Common myeloid progenitor, CD34-positive (primary cell): ENCODE results near the gene BRF1.

Experiments
- CTCF ChIA-PET: fragments of 350-600 bp; sonication (Branson Sonifier 250); formaldehyde crosslinking; loops from one replicate; lab custom pipeline; 2021; ENCODE audit warnings: antibody characterized with exemption; lab: Charles Lee
- POLR2A ChIA-PET: fragments of 350-600 bp; sonication (Branson Sonifier 250); formaldehyde crosslinking; loops from one replicate; lab custom pipeline; 2021; ENCODE audit warnings: antibody characterized with exemption; lab: Charles Lee
- DNase-seq, 3 donors: peaks; one replicate each; pipeline versions ENCODE4 v3.0.0 to v3.0.0-alpha.2; 2013
- H3K27ac ChIP-seq, 2 experiments: 1 replicate in 1 of 2; 2 replicates in 1 of 2; pipeline ENCODE4 v1.7.0; 2013; ENCODE audit warnings: inconsistent platforms in 2 of 2, low read length in 2 of 2, mild to moderate bottlenecking in 2 of 2, low read depth in 1 of 2, moderate library complexity in 1 of 2; ENCODE audit not compliant: severe bottlenecking in 2 of 2, insufficient read depth in 1 of 2, poor library complexity in 1 of 2
- H3K27me3 ChIP-seq, 5 experiments: replicated peaks in 2 of 5; 1 replicate in 3 of 5; 2 replicates in 2 of 5; pipeline versions ENCODE4 v1.6.1 to v1.7.0; 2013; ENCODE audit warnings: low read length in 4 of 5, mild to moderate bottlenecking in 2 of 5, moderate library complexity in 2 of 5, inconsistent platforms in 1 of 5; ENCODE audit not compliant: insufficient read depth in 5 of 5, control insufficient read depth in 4 of 5
- H3K36me3 ChIP-seq, 4 experiments: 1 replicate in 2 of 4; 2 replicates in 2 of 4; pipeline versions ENCODE4 v1.6.1 to v1.7.0; 2013; ENCODE audit warnings: low read length in 3 of 4, control low read depth in 1 of 4, mild to moderate bottlenecking in 1 of 4; ENCODE audit not compliant: control insufficient read depth in 4 of 4, insufficient read depth in 4 of 4
- H3K4me1 ChIP-seq, 4 experiments: 1 replicate in 3 of 4; 2 replicates in 1 of 4; pipeline versions ENCODE4 v1.6.1 to v1.7.1; 2013; ENCODE audit warnings: low read length in 3 of 4, mild to moderate bottlenecking in 3 of 4, control low read depth in 1 of 4, inconsistent platforms in 1 of 4, moderate library complexity in 1 of 4; ENCODE audit not compliant: control insufficient read depth in 4 of 4, insufficient read depth in 4 of 4; ENCODE audit errors: control extremely low read depth in 1 of 4
- H3K4me3 ChIP-seq, 7 experiments: 1 replicate in 4 of 7; 2 replicates in 3 of 7; pipeline versions ENCODE4 v1.5.1 to v1.7.0; 2013; ENCODE audit warnings: mild to moderate bottlenecking in 7 of 7, low read length in 6 of 7, moderate library complexity in 6 of 7, inconsistent platforms in 2 of 7, low read depth in 2 of 7, control low read depth in 1 of 7; ENCODE audit not compliant: insufficient read depth in 4 of 7, control insufficient read depth in 1 of 7; ENCODE audit errors: extremely low read depth in 1 of 7
- H3K9me3 ChIP-seq, 5 experiments: 1 replicate in 4 of 5; 2 replicates in 1 of 5; pipeline versions ENCODE4 v1.6.1 to v1.7.1; 2013; ENCODE audit warnings: low read length in 4 of 5, mild to moderate bottlenecking in 2 of 5, inconsistent platforms in 1 of 5, low read depth in 1 of 5, moderate library complexity in 1 of 5; ENCODE audit not compliant: control insufficient read depth in 4 of 5, insufficient read depth in 2 of 5; ENCODE audit errors: control extremely low read depth in 1 of 5
- WGBS: methylation state at CpG from one replicate; pipeline ENCODE4 v1.1.5; 2013; ENCODE audit not compliant: insufficient coverage; 5-methylcytosine and 5-hydroxymethylcytosine counted together

The BRF1 gene

DNA sequence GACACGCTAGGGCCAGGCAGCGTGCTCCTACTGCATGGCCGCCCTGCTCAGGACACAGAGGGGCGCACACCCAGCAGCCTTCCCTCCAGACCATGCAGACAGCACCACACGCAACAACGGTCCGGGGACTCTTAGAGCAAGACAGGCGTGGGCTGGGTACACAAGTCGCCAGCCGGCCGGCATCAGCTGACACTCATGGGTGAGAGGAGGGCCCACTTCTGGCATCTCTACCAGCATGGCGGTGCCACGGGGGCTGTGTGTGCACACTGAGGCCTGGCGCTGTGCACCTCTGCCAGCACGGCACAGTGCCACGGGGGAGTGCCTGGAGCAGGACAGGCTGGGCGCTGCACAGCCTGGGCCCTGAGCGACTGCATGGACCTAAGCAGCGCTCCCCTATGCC, 59.2 kb downstream of the BRF1 start:
- Histone ChIP-seq H3K9me3 (no peaks in the 10 kb centered on the region), H3K27me3 (no peaks in the 10 kb centered on the region), H3K4me1 (no peaks in the 10 kb centered on the region), H3K36me3 (peaks cover 0 to 37% (median 24%) of the 10 kb centered on the region in 4 experiments), H3K27ac (no peak overlapping the region), H3K4me3 (no peak overlapping the region)
- ChIA-PET CTCF (no interaction called here), POLR2A (no interaction called here)
- no peak for DNase-seq
- 92% methylated on average over 17 of the region's 19 CpGs for WGBS

DNA sequence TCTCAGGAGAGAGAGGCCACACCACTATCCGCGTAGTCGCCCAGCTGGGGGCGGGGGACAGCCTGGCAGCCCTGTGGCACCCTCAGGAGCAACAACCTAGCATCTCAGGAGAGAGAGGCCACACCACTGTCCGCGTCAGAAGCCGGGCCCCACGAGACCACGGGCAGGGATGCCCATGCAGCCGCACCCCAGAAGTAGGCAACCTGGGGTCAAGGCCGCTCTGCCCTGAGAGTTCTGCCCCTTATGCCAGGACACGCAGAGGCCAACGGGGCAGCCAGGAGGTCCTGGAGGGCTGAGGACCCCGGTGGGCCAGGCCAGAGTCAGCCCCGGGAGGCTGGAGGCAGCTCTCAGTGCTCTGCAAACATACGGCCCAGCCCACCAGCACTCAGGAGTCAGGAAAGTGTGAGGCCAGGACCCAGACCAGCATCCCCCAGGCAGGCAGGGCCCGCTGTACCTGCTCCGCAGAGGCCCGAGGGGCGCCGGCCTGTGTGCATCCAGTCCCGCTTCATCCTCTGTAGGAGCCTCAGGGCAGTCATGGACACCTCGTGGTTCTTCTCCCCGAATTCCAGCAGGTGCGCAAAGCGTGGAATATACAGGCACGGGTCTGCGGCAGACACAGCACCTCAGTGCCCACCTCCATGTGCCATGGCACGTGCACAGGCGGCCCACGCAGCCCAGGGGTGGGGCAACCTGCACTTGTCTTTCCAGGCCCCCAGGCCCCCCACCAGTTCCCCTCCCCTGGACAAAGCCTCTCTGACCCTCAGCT, 59.8 kb downstream of the BRF1 start:
- 96% methylated on average over 24 of the region's 31 CpGs for WGBS
- ChIA-PET CTCF (no interaction called here), POLR2A (no interaction called here)
- H3K4me3 ChIP-seq, result no peak overlapping the region
- peaks cover 0 to 33% (median 24%) of the 10 kb centered on the region in 4 experiments for H3K36me3 ChIP-seq
- no peaks in the 10 kb centered on the region for H3K27me3 ChIP-seq
- H3K9me3 ChIP-seq, result no peaks in the 10 kb centered on the region
- no peaks in the 10 kb centered on the region for H3K4me1 ChIP-seq
- no peak overlapping the region for H3K27ac ChIP-seq
- no peak for DNase-seq

DNA sequence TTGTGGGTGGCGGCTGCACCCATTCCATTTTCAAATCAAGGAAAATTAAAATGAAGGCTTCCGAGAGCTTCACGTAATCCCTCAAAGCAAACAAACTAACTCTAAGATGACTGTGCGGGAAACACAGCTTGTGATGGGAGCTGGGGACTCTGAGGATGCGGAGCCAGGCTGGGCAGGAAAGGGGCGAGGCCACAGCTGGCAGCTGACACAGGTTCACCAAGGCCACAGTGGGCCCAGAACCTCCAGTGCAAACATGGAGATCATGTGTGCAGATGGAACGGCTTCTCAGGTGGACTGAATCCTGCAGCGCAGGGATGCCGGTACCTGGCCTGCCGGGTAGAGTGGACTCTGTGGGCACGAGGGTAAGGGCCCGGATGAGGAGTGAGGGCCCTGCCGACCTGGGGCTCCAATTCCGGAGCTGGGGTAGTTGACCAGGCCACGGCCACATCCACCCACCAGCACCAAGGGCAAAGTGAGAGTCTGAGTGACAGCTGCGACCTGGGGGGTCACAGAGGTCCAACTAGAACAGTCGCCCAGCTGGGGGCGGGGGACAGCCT, 71.6 kb downstream of the BRF1 start:
- DNase-seq, result no peak
- WGBS, result 95% methylated on average over 14 of the region's 18 CpGs
- CTCF ChIA-PET, result no interaction called here

DNA sequence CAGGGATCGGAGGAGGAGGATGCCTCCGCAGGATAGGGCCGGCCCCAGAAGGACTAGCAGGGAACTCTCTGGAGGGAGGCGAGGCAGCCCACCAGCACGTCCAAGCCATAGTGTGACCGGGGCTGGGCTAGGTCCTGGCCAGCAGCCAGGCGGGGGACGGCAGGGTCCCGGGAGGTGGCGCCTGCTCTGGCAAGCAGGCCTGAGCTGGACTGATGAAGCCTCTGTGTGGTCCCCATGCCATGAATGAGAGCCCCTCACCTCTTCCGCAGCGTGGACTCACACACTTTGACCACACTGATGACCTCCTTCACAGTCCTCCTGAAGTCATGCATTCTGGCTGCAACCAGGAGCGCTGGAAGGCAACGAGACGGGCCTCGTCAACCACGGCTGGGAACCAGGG, 72.2 kb downstream of the BRF1 start:
- ChIA-PET CTCF (no interaction called here), POLR2A (no interaction called here)
- no peak for DNase-seq
- H3K27ac ChIP-seq, result no peak overlapping the region
- 95% methylated on average over 17 of the region's 17 CpGs for WGBS
- H3K4me3 ChIP-seq, result no peak overlapping the region
- no peaks in the 10 kb centered on the region for H3K4me1 ChIP-seq
- peaks cover 7 to 42% (median 24%) of the 10 kb centered on the region in 4 experiments for H3K36me3 ChIP-seq
- H3K27me3 ChIP-seq, result no peaks in the 10 kb centered on the region
- H3K9me3 ChIP-seq, result peaks cover 0 to 2% (median 0%) of the 10 kb centered on the region in 5 experiments

More for the DNA sequence above, 71.6 kb downstream of the BRF1 start:
- H3K36me3 ChIP-seq, result peaks cover 6 to 37% (median 21%) of the 10 kb centered on the region in 4 experiments
- H3K27me3 ChIP-seq, result no peaks in the 10 kb centered on the region
- no peak overlapping the region for H3K27ac ChIP-seq
- no peaks in the 10 kb centered on the region for H3K4me1 ChIP-seq
- H3K4me3 ChIP-seq, result no peak overlapping the region
- POLR2A ChIA-PET, result no interaction called here
- H3K9me3 ChIP-seq, result peaks cover 0 to 2% (median 0%) of the 10 kb centered on the region in 5 experiments

DNA sequence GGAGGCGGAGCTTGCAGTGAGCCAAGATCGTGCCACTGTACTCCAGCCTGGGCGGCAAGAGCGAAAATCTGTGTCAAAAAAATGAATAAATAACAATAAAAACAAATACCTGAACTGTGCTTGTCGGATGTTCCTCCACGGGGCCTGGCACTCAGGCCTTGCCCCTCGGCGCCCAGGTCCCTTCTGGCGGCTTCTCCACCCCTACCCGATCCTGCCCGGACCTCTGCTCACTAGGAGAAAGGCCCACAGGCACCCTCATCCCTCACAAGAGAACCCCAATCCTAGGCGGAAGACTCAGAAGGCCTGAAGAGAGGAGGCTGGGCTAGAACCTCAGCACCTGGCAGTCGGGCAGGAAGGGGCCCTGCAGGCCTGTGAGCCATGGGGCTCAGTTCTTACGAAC, 73.5 kb downstream of the BRF1 start:
- Histone ChIP-seq H3K36me3 (peaks cover 13 to 52% (median 28%) of the 10 kb centered on the region in 4 experiments), H3K4me3 (no peak overlapping the region), H3K27me3 (no peaks in the 10 kb centered on the region), H3K9me3 (peaks cover 0 to 2% (median 0%) of the 10 kb centered on the region in 5 experiments), H3K4me1 (no peaks in the 10 kb centered on the region), H3K27ac (no peak overlapping the region)
- 94% methylated on average over 8 of the region's 14 CpGs for WGBS
- POLR2A ChIA-PET, result no interaction called here
- no peak for DNase-seq
- CTCF ChIA-PET, result interaction anchor here (1.2 kb wide), 2 partner anchors 19 to 24 kb away, joined by 3 read pairs; no protein-coding TSS in a partner anchor

DNA sequence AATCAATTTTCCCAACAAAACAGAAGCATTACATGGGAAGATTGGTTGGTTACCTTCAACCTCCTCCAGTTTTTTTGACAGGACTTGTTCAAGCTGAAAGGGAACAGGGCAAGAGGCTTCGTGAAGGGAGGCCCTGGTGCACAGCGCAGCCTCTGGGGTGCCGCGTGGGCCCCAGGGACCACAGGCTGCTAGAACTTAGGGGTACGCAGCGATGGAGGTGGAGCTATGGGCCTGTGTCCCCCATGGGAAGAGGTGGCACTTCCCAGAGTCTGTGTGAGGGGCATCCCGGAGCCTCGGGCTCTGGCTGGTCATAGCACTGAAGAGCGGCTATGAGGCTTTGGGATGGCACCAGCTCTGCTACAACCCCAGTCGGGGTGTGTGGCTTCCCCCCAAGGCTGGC, 74.6 kb downstream of the BRF1 start:
- Histone ChIP-seq H3K27me3 (no peaks in the 10 kb centered on the region), H3K4me1 (no peaks in the 10 kb centered on the region), H3K36me3 (peaks cover 13 to 61% (median 35%) of the 10 kb centered on the region in 4 experiments), H3K9me3 (no peaks in the 10 kb centered on the region), H3K27ac (no peak overlapping the region), H3K4me3 (no peak overlapping the region)
- ChIA-PET CTCF (interaction anchor here (1.2 kb wide), 1 partner anchor 18 kb away, joined by 3 read pairs; no protein-coding TSS in a partner anchor), POLR2A (no interaction called here)
- no peak for DNase-seq
- WGBS, result 93% methylated on average over 9 of the region's 10 CpGs
